ENCODE data around the gene CDKN1C.
A peak's percentile ranks its signal among the peaks of the same experiment; 100 is the strongest.

The CDKN1C gene

GRCh38 chr11:2902784-2903671 is 17.5 kb upstream of the CDKN1C start:
- Mint-ChIP-seq H3K4me1 (peaks cover 44% of the 10 kb centered on the region), H3K4me3 (peak overlapping the region; percentile 61), H3K27ac (peak overlapping the region; percentile 43), H3K9me3 (peaks cover 7% of the 10 kb centered on the region), H3K36me3 (peaks cover 4% of the 10 kb centered on the region)
- no peak for ATAC-seq
- DNase-seq (ENCODE audit: low spot score in 2 of 2), result no peak

GRCh38 chr11:2901854-2902783 is 16.5 kb upstream of the CDKN1C start:
- Mint-ChIP-seq H3K4me3 (peak overlapping the region; percentile 61), H3K27ac (peak overlapping the region; percentile 43), H3K36me3 (peaks cover 4% of the 10 kb centered on the region), H3K9me3 (peaks cover 7% of the 10 kb centered on the region), H3K4me1 (peaks cover 49% of the 10 kb centered on the region)
- peak; percentile 94 for ATAC-seq
- peak; percentile 80 to 95 for DNase-seq (ENCODE audit: low spot score in 2 of 2)

- H3K4me1 Mint-ChIP-seq, result peaks cover 49% of the 10 kb centered on the region
- H3K4me3 Mint-ChIP-seq, result peak overlapping the region; percentile 61
- peaks cover 4% of the 10 kb centered on the region for H3K36me3 Mint-ChIP-seq
- DNase-seq (ENCODE audit: low spot score in 2 of 2) (no peak), ATAC-seq (no peak)
- peaks cover 7% of the 10 kb centered on the region for H3K9me3 Mint-ChIP-seq
- peak overlapping the region; percentile 4 for H3K27ac Mint-ChIP-seq
Observed at GRCh38 chr11:2901196-2901796, 15.7 kb upstream of the CDKN1C start.

GRCh38 chr11:2899080-2899783 is 13.7 kb upstream of the CDKN1C start:
- Mint-ChIP-seq H3K9me3 (no peaks in the 10 kb centered on the region), H3K4me1 (peaks cover 41% of the 10 kb centered on the region), H3K36me3 (no peaks in the 10 kb centered on the region), H3K4me3 (peak overlapping the region; percentile 79), H3K27ac (peak overlapping the region; percentile 95)
- DNase-seq (ENCODE audit: low spot score in 2 of 2) (no peak), ATAC-seq (no peak)

GRCh38 chr11:2898366-2899079 is 12.9 kb upstream of the CDKN1C start:
- Mint-ChIP-seq H3K9me3 (no peaks in the 10 kb centered on the region), H3K4me3 (peak overlapping the region; percentile 79), H3K27ac (peak overlapping the region; percentile 95), H3K36me3 (no peaks in the 10 kb centered on the region), H3K4me1 (peaks cover 36% of the 10 kb centered on the region)
- ATAC-seq (peak; percentile 84), DNase-seq (ENCODE audit: low spot score in 2 of 2) (peak in 1 of 2 donors; percentile 77)

- DNase-seq (ENCODE audit: low spot score in 2 of 2), result no peak
- H3K4me3 Mint-ChIP-seq, result no peak overlapping the region
- no peak for ATAC-seq
- no peaks in the 10 kb centered on the region for H3K36me3 Mint-ChIP-seq
- H3K4me1 Mint-ChIP-seq, result peaks cover 45% of the 10 kb centered on the region
- no peaks in the 10 kb centered on the region for H3K9me3 Mint-ChIP-seq
- peak overlapping the region; percentile 81 for H3K27ac Mint-ChIP-seq
Observed at GRCh38 chr11:2897048-2897447, 11.5 kb upstream of the CDKN1C start.

GRCh38 chr11:2896047-2896446 is 10.5 kb upstream of the CDKN1C start:
- Mint-ChIP-seq H3K4me1 (peaks cover 44% of the 10 kb centered on the region), H3K27ac (peak overlapping the region; percentile 81), H3K9me3 (no peaks in the 10 kb centered on the region), H3K4me3 (no peak overlapping the region), H3K36me3 (no peaks in the 10 kb centered on the region)
- ATAC-seq (no peak), DNase-seq (ENCODE audit: low spot score in 2 of 2) (no peak)

- no peak for ATAC-seq
- peaks cover 31% of the 10 kb centered on the region for H3K4me1 Mint-ChIP-seq
- H3K36me3 Mint-ChIP-seq, result no peaks in the 10 kb centered on the region
- peak overlapping the region; percentile 90 for H3K27ac Mint-ChIP-seq
- no peak overlapping the region for H3K4me3 Mint-ChIP-seq
- no peaks in the 10 kb centered on the region for H3K9me3 Mint-ChIP-seq
- DNase-seq (ENCODE audit: low spot score in 2 of 2), result no peak
Observed at GRCh38 chr11:2893935-2894334, 8.4 kb upstream of the CDKN1C start.

GRCh38 chr11:2892967-2893528 is 7.5 kb upstream of the CDKN1C start:
- Mint-ChIP-seq H3K9me3 (no peaks in the 10 kb centered on the region), H3K4me1 (peaks cover 28% of the 10 kb centered on the region), H3K27ac (peak overlapping the region; percentile 91), H3K36me3 (no peaks in the 10 kb centered on the region), H3K4me3 (peak overlapping the region; percentile 77)
- ATAC-seq, result peak; percentile 74
- DNase-seq (ENCODE audit: low spot score in 2 of 2), result no peak

GRCh38 chr11:2892215-2892966 is 6.8 kb upstream of the CDKN1C start:
- Mint-ChIP-seq H3K27ac (peak overlapping the region; percentile 91), H3K9me3 (no peaks in the 10 kb centered on the region), H3K4me3 (peak overlapping the region; percentile 77), H3K4me1 (peaks cover 26% of the 10 kb centered on the region), H3K36me3 (no peaks in the 10 kb centered on the region)
- peak; percentile 60 for ATAC-seq
- peak; percentile 60 to 85 for DNase-seq (ENCODE audit: low spot score in 2 of 2)

- Mint-ChIP-seq H3K9me3 (no peaks in the 10 kb centered on the region), H3K36me3 (peaks cover 4% of the 10 kb centered on the region), H3K27ac (peak overlapping the region; percentile 91), H3K4me1 (peaks cover 34% of the 10 kb centered on the region), H3K4me3 (peak overlapping the region; percentile 77)
- DNase-seq (ENCODE audit: low spot score in 2 of 2), result no peak
- no peak for ATAC-seq
Observed at GRCh38 chr11:2891326-2892214, 6.0 kb upstream of the CDKN1C start.

GRCh38 chr11:2890466-2891294 is 5.1 kb upstream of the CDKN1C start:
- Mint-ChIP-seq H3K27ac (peak overlapping the region; percentile 91), H3K4me3 (no peak overlapping the region), H3K36me3 (peaks cover 5% of the 10 kb centered on the region), H3K9me3 (no peaks in the 10 kb centered on the region), H3K4me1 (peaks cover 36% of the 10 kb centered on the region)
- DNase-seq (ENCODE audit: low spot score in 2 of 2) (no peak), ATAC-seq (no peak)

All from stimulated activated effector memory CD8-positive, alpha-beta T cell treated with anti-CD3 and anti-CD28 coated beads, Interleukin-12 subunit alpha, Interleukin-12 subunit beta, amount 100 ng/mL, for 72 hours (primary cell).